Osteocyte (in vitro differentiated cells): ENCODE results near the gene ATP6V0B. TPM values are rescaled to one million over a fixed set of nuclear protein-coding genes. Genes with fewer than 3 reads are reported as not detected.

ENCODE experiments used
- DNase-seq: peaks from one replicate; pipeline ENCODE4 v3.0.0; 2021; ENCODE audit warnings: mixed read lengths; ENCODE audit not compliant: unreplicated experiment; ENCODE audit errors: extremely low spot score
- H3K27ac Mint-ChIP-seq: one replicate; pipeline ENCODE4 v1.8.0; 2021; ENCODE audit warnings: mild to moderate bottlenecking, mixed read lengths; ENCODE audit not compliant: unreplicated experiment
- H3K27me3 Mint-ChIP-seq: one replicate; pipeline ENCODE4 v1.8.0; 2021; ENCODE audit warnings: mixed read lengths; ENCODE audit not compliant: unreplicated experiment
- H3K36me3 Mint-ChIP-seq: one replicate; pipeline ENCODE4 v1.8.0; 2021; ENCODE audit warnings: mixed read lengths; ENCODE audit not compliant: unreplicated experiment
- H3K4me1 Mint-ChIP-seq: one replicate; pipeline ENCODE4 v1.8.0; 2021; ENCODE audit warnings: mixed read lengths; ENCODE audit not compliant: unreplicated experiment
- H3K4me3 Mint-ChIP-seq: one replicate; pipeline ENCODE4 v1.8.0; 2021; ENCODE audit warnings: mild to moderate bottlenecking, moderate library complexity, mixed read lengths; ENCODE audit not compliant: unreplicated experiment
- H3K9me3 Mint-ChIP-seq: one replicate; pipeline ENCODE4 v1.8.0; 2021; ENCODE audit warnings: mixed read lengths; ENCODE audit not compliant: unreplicated experiment
- CTCF ChIP-seq: fragments of 200-600 bp; sonication (generic); IDR thresholded peaks from 2 replicates; pipeline ENCODE4 v1.5.0; 2021; ENCODE audit warnings: antibody characterized with exemption, mild to moderate bottlenecking, moderate library complexity
- total RNA-seq: library from RNA; stranded (reverse); gene quantifications from 2 replicates; pipeline ENCODE4 v1.2.1, GENCODE V29; 2021

The ATP6V0B gene
- total RNA-seq, 1 donor from 2014 or later = 128 TPM

- Mint-ChIP-seq H3K4me1 (peaks cover 12% of the 10 kb centered on the region), H3K27ac (no peak overlapping the region), H3K9me3 (no peaks in the 10 kb centered on the region), H3K4me3 (no peak overlapping the region), H3K27me3 (no peaks in the 10 kb centered on the region), H3K36me3 (peaks cover 13% of the 10 kb centered on the region)
- no peak for DNase-seq
- no peak for TF ChIP-seq CTCF
Observed at GRCh38 chr1:43952731-43953346, 21.9 kb upstream of the ATP6V0B start.

GRCh38 chr1:43953361-43953760 lies 21.4 kb upstream of the ATP6V0B start:
- Mint-ChIP-seq H3K36me3 (peaks cover 19% of the 10 kb centered on the region), H3K27ac (no peak overlapping the region), H3K9me3 (no peaks in the 10 kb centered on the region), H3K4me1 (peaks cover 7% of the 10 kb centered on the region), H3K27me3 (no peaks in the 10 kb centered on the region), H3K4me3 (no peak overlapping the region)
- TF ChIP-seq CTCF = no peak
- no peak for DNase-seq

- Mint-ChIP-seq H3K27ac (no peak overlapping the region), H3K9me3 (no peaks in the 10 kb centered on the region), H3K4me3 (no peak overlapping the region), H3K4me1 (no peaks in the 10 kb centered on the region), H3K27me3 (no peaks in the 10 kb centered on the region), H3K36me3 (peaks cover 23% of the 10 kb centered on the region)
- no peak for TF ChIP-seq CTCF
- DNase-seq = no peak
Observed at GRCh38 chr1:43954036-43954435, 20.7 kb upstream of the ATP6V0B start.

- peaks cover 17% of the 10 kb centered on the region for H3K36me3 Mint-ChIP-seq
Observed at GRCh38 chr1:43956234-43956633, 18.5 kb upstream of the ATP6V0B start.

More at GRCh38 chr1:43956234-43956633, 18.5 kb upstream of the ATP6V0B start:
- Mint-ChIP-seq H3K9me3 (no peaks in the 10 kb centered on the region), H3K27me3 (no peaks in the 10 kb centered on the region), H3K27ac (no peak overlapping the region), H3K4me3 (no peak overlapping the region), H3K4me1 (no peaks in the 10 kb centered on the region)
- DNase-seq = no peak
- TF ChIP-seq CTCF = no peak
